Stimulated activated CD4-positive, alpha-beta T cell treated with anti-CD3 and anti-CD28 coated beads, Interleukin-2, amount 100 ng/mL, for 24 hours (primary cell): ENCODE data around the gene DGKD.
A peak's percentile ranks its signal among the peaks of the same experiment; 100 is the strongest.
"Not testable (repeated sequence)": the region's sequence is repeated elsewhere in the genome, so short reads cannot be mapped to it uniquely, and the experiment has no call there.

Experiments
- DNase-seq, 2 donors: peaks; one replicate each; pipeline ENCODE4 v3.0.0-alpha.2; 2020

DGKD gene

GRCh38 chr2:233362742-233363141 lies 8.4 kb downstream of the DGKD start:
- DNase-seq, result no peak

- no peak for DNase-seq
Measured at GRCh38 chr2:233363744-233364235, 9.5 kb downstream of the DGKD start.

- no peak for DNase-seq
Measured at GRCh38 chr2:233365861-233366520, 11.7 kb downstream of the DGKD start.

- no peak for DNase-seq
Measured at GRCh38 chr2:233367586-233367985, 13.3 kb downstream of the DGKD start.

- no peak for DNase-seq
Measured at GRCh38 chr2:233368756-233369155, 14.5 kb downstream of the DGKD start.

GRCh38 chr2:233369462-233369861 lies 15.2 kb downstream of the DGKD start:
- no peak for DNase-seq

- DNase-seq, result no peak
Measured at GRCh38 chr2:233369897-233370685, 15.8 kb downstream of the DGKD start.

GRCh38 chr2:233371641-233372040 lies 17.3 kb downstream of the DGKD start:
- no peak for DNase-seq

- no peak for DNase-seq
Measured at GRCh38 chr2:233372855-233373254, 18.6 kb downstream of the DGKD start.

- DNase-seq, result no peak
Measured at GRCh38 chr2:233373316-233373715, 19.0 kb downstream of the DGKD start.

GRCh38 chr2:233374776-233375175 lies 20.5 kb downstream of the DGKD start:
- not testable (repeated sequence) for DNase-seq

GRCh38 chr2:233375490-233376314 lies 21.4 kb downstream of the DGKD start:
- no peak for DNase-seq

- DNase-seq, result no peak
Measured at GRCh38 chr2:233379034-233379433, 24.7 kb downstream of the DGKD start.

GRCh38 chr2:233379441-233379840 lies 25.1 kb downstream of the DGKD start:
- DNase-seq, result no peak

GRCh38 chr2:233380132-233380895 lies 26.0 kb downstream of the DGKD start:
- no peak for DNase-seq

- no peak for DNase-seq
Measured at GRCh38 chr2:233380995-233381637, 26.8 kb downstream of the DGKD start.

- no peak for DNase-seq
Measured at GRCh38 chr2:233381638-233381995, 27.3 kb downstream of the DGKD start.

GRCh38 chr2:233384015-233384414 lies 29.7 kb downstream of the DGKD start:
- DNase-seq, result no peak

- DNase-seq, result no peak
Measured at GRCh38 chr2:233384811-233385488, 30.7 kb downstream of the DGKD start.

GRCh38 chr2:233385489-233386044 lies 31.3 kb downstream of the DGKD start:
- DNase-seq, result no peak

- peak in 1 of 2 donors; percentile 38 for DNase-seq
Measured at GRCh38 chr2:233386382-233387041, 32.2 kb downstream of the DGKD start.
